H9 (cell line): ENCODE data around the gene BCO1. TPM values are rescaled to one million over a fixed set of nuclear protein-coding genes. Genes with fewer than 3 reads are reported as not detected.

Experiments used
- DNase-seq: peaks from one replicate; pipeline ENCODE4 v3.0.0-alpha.2; 2017
- H2AFZ ChIP-seq: one replicate; pipeline ENCODE4 v1.6.1; 2013; ENCODE audit warnings: mild to moderate bottlenecking, low read length, control low read depth, moderate library complexity
- H2AK5ac ChIP-seq: 2 replicates; pipeline ENCODE4 v1.6.1; 2013; ENCODE audit warnings: low read length, control low read depth, mixed read lengths; ENCODE audit not compliant: insufficient read length
- H2BK120ac ChIP-seq: one replicate; pipeline ENCODE4 v1.6.1; 2013; ENCODE audit warnings: low read depth, mild to moderate bottlenecking, low read length, control low read depth, inconsistent platforms; ENCODE audit not compliant: poor library complexity, severe bottlenecking
- H2BK12ac ChIP-seq: 2 replicates; pipeline ENCODE4 v1.6.1; 2013; ENCODE audit warnings: low read length, control low read depth, mixed read lengths, low read depth; ENCODE audit not compliant: insufficient read length
- H2BK15ac ChIP-seq: 2 replicates; pipeline ENCODE4 v1.6.1; 2013; ENCODE audit warnings: low read depth, low read length, control low read depth
- H2BK20ac ChIP-seq: one replicate; pipeline ENCODE4 v1.6.1; 2013; ENCODE audit warnings: low read depth, mild to moderate bottlenecking, low read length, control low read depth, inconsistent platforms; ENCODE audit not compliant: poor library complexity, severe bottlenecking
- H2BK5ac ChIP-seq: 2 replicates; pipeline ENCODE4 v1.6.1; 2013; ENCODE audit warnings: low read length, control low read depth, mixed read lengths; ENCODE audit not compliant: insufficient read length
- H3K14ac ChIP-seq: 2 replicates; pipeline ENCODE4 v1.6.1; 2013; ENCODE audit warnings: low read length, control low read depth; ENCODE audit not compliant: insufficient read depth
- H3K18ac ChIP-seq: 2 replicates; pipeline ENCODE4 v1.6.1; 2013; ENCODE audit warnings: low read depth, mild to moderate bottlenecking, mixed read lengths, low read length, control low read depth; ENCODE audit not compliant: insufficient read length
- H3K23ac ChIP-seq: 2 replicates; pipeline ENCODE4 v1.6.1; 2013; ENCODE audit warnings: low read length, control low read depth, mixed read lengths, low read depth; ENCODE audit not compliant: insufficient read length
- H3K23me2 ChIP-seq: 2 replicates; pipeline ENCODE4 v1.6.1; 2013; ENCODE audit warnings: low read depth, mild to moderate bottlenecking, mixed read lengths, low read length, control low read depth; ENCODE audit not compliant: insufficient read length, poor library complexity, severe bottlenecking
- H3K27ac ChIP-seq: 2 replicates; pipeline ENCODE4 v1.5.1; 2013; ENCODE audit warnings: low read length, control low read depth, mixed read lengths, low read depth; ENCODE audit not compliant: insufficient read length
- H3K27me3 ChIP-seq: 2 replicates; pipeline ENCODE4 v1.6.1; 2013; ENCODE audit warnings: low read length, control low read depth, inconsistent platforms; ENCODE audit not compliant: insufficient read depth
- H3K4ac ChIP-seq: 2 replicates; pipeline ENCODE4 v1.6.1; 2013; ENCODE audit warnings: low read depth, mild to moderate bottlenecking, control low read depth, inconsistent platforms, low read length, moderate library complexity
- H3K4me1 ChIP-seq: 2 replicates; pipeline ENCODE4 v1.6.1; 2013; ENCODE audit warnings: low read length, control low read depth, inconsistent platforms; ENCODE audit not compliant: insufficient read depth
- H3K4me2 ChIP-seq: 2 replicates; pipeline ENCODE4 v1.6.1; 2013; ENCODE audit warnings: low read length, control low read depth, mixed read lengths; ENCODE audit not compliant: insufficient read length, insufficient read depth
- H3K56ac ChIP-seq: 2 replicates; pipeline ENCODE4 v1.6.1; 2013; ENCODE audit warnings: low read depth, mild to moderate bottlenecking, mixed read lengths, low read length, control low read depth; ENCODE audit not compliant: insufficient read length
- H3K79me1 ChIP-seq: 2 replicates; pipeline ENCODE4 v1.6.1; 2013; ENCODE audit warnings: low read depth, mild to moderate bottlenecking, moderate library complexity, low read length, control low read depth, inconsistent platforms; ENCODE audit not compliant: insufficient read depth, poor library complexity, severe bottlenecking
- H3K79me2 ChIP-seq: 2 replicates; pipeline ENCODE4 v1.6.1; 2013; ENCODE audit warnings: low read length, control low read depth, inconsistent platforms; ENCODE audit not compliant: insufficient read depth
- H3K9ac ChIP-seq: 2 replicates; pipeline ENCODE4 v1.6.1; 2013; ENCODE audit warnings: low read length, control low read depth, mixed read lengths; ENCODE audit not compliant: insufficient read length; ENCODE audit errors: extremely low read depth
- H3K9me3 ChIP-seq: one replicate; pipeline ENCODE4 v1.6.1; 2013; ENCODE audit warnings: low read depth, low read length, inconsistent platforms; ENCODE audit not compliant: control insufficient read depth
- H3T11ph ChIP-seq: one replicate; pipeline ENCODE4 v1.6.1; 2013; ENCODE audit warnings: mild to moderate bottlenecking, low read length, control low read depth, inconsistent platforms
- H4K20me1 ChIP-seq: one replicate; pipeline ENCODE4 v1.6.1; 2013; ENCODE audit not compliant: control insufficient read depth, insufficient read length, insufficient read depth
- H4K5ac ChIP-seq: 2 replicates; pipeline ENCODE4 v1.6.1; 2013; ENCODE audit warnings: low read depth, mild to moderate bottlenecking, mixed read lengths, low read length, control low read depth; ENCODE audit not compliant: insufficient read length
- H4K8ac ChIP-seq: replicated peaks from 2 replicates; pipeline ENCODE4 v1.6.1; 2013; ENCODE audit warnings: low read length, control low read depth, mixed read lengths, low read depth; ENCODE audit not compliant: insufficient read length
- H4K91ac ChIP-seq: 2 replicates; pipeline ENCODE4 v1.6.1; 2013; ENCODE audit warnings: low read depth, mild to moderate bottlenecking, moderate library complexity, mixed read lengths, low read length, control low read depth; ENCODE audit not compliant: insufficient read length
- H3K27ac Mint-ChIP-seq, 3 experiments: 2 replicates in 2 of 3; 3 replicates in 1 of 3; pipeline ENCODE4 v1.8.0; 2020 to 2021; ENCODE audit warnings: mixed read lengths in 3 of 3, mild to moderate bottlenecking in 1 of 3, moderate library complexity in 1 of 3
- H3K27me3 Mint-ChIP-seq: 2 replicates; pipeline ENCODE4 v1.8.0; 2021; ENCODE audit warnings: low read depth, mild to moderate bottlenecking, moderate library complexity, mixed read lengths
- H3K36me3 Mint-ChIP-seq, 3 experiments: 2 replicates in 2 of 3; 3 replicates in 1 of 3; pipeline ENCODE4 v1.8.0; 2020 to 2021; ENCODE audit warnings: low read depth in 3 of 3, mixed read lengths in 3 of 3; ENCODE audit not compliant: insufficient read depth in 1 of 3
- H3K4me1 Mint-ChIP-seq, 2 experiments: 2 replicates each; pipeline ENCODE4 v1.8.0; 2020; ENCODE audit warnings: mixed read lengths in 2 of 2
- H3K4me3 Mint-ChIP-seq, 2 experiments: 2 replicates in 1 of 2; 3 replicates in 1 of 2; pipeline ENCODE4 v1.8.0; 2020 to 2021; ENCODE audit warnings: mild to moderate bottlenecking in 2 of 2, mixed read lengths in 2 of 2, moderate library complexity in 1 of 2
- H3K9me3 Mint-ChIP-seq, 2 experiments: 2 replicates in 1 of 2; 3 replicates in 1 of 2; pipeline ENCODE4 v1.8.0; 2020; ENCODE audit warnings: mild to moderate bottlenecking in 2 of 2, mixed read lengths in 2 of 2, moderate library complexity in 1 of 2
- WGBS: extraction: QIAGEN DNeasy Blood & Tissue Kit; methylation state at CpG from one replicate; pipeline ENCODE4 v1.1.7; 2013; ENCODE audit warnings: missing lambda C conversion rate, low lambda C conversion rate, mixed read lengths; ENCODE audit not compliant: insufficient read length; ENCODE audit errors: extremely low coverage; 5-methylcytosine and 5-hydroxymethylcytosine counted together
- total RNA-seq: library from RNA; stranded (reverse); gene quantifications from 2 replicates; pipeline ENCODE4 v1.2.1, GENCODE V29; 2021
- TF ChIP-seq, protein P1 (sequence below): fragments of 200-600 bp; sonication (generic); conservative IDR thresholded peaks from 3 replicates; pipeline ENCODE4 v1.8.0; 2021; ENCODE audit warnings: antibody characterized with exemption, mild to moderate bottlenecking

BCO1 gene
- total RNA-seq, 1 experiment from 2014 or later: not detected

DNA sequence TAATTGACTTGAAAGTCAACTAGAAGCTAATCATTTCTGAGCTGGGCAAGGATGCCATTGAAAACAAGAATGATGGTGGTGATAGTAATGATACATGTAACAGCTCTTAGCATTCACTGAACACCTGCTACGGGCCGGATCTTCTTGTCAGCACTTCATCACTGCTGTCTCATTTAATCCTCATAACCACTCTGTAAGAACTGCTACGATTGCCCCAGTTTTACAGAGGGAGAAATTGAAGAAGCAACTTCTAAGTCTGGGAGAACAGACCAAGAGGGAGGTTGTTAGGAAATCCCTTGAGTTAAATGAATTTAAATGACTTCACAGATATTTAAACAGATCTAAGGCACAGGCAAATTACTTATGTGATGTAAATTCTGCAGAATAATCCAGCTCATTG, 69.3 kb downstream of the BCO1 start:
- H3K4me3 Mint-ChIP-seq: no peak overlapping the region
- Histone ChIP-seq H3K79me2 (peaks cover 9% of the 10 kb centered on the region; the same call in 1 of the 2 replicates), H2BK20ac (no peak overlapping the region), H3K9me3 (no peaks in the 10 kb centered on the region), H3K27ac (no peak overlapping the region), H3K56ac (no peak overlapping the region), H2BK15ac (no peak overlapping the region), H3K23me2 (no peaks in the 10 kb centered on the region), H3K4me1 (peaks cover 4% of the 10 kb centered on the region), H3K23ac (no peak overlapping the region), H4K91ac (no peak overlapping the region), H2BK120ac (no peak overlapping the region), H2BK5ac (no peak overlapping the region), H3K4ac (no peak overlapping the region), H3K27me3 (no peaks in the 10 kb centered on the region), H3K4me2 (no peak overlapping the region), H4K5ac (no peak overlapping the region), H2AFZ (no peak overlapping the region), H3K18ac (no peak overlapping the region), H4K8ac (no peak overlapping the region), H4K20me1 (no peaks in the 10 kb centered on the region), H2BK12ac (no peak overlapping the region), H3K9ac (no peak overlapping the region), H2AK5ac (no peak overlapping the region), H3K14ac (no peak overlapping the region), H3T11ph (no peak overlapping the region), H3K79me1 (peaks cover 6% of the 10 kb centered on the region)
- no peak for DNase-seq
- peaks cover 6 to 11% (median 8%) of the 10 kb centered on the region in 3 experiments; a peak in 5 of 7 replicates for H3K36me3 Mint-ChIP-seq
- H3K27ac Mint-ChIP-seq: no peak overlapping the region
- no CpG with 5 or more reads among the region's 3 CpGs for WGBS
- TF ChIP-seq, protein P1, sequence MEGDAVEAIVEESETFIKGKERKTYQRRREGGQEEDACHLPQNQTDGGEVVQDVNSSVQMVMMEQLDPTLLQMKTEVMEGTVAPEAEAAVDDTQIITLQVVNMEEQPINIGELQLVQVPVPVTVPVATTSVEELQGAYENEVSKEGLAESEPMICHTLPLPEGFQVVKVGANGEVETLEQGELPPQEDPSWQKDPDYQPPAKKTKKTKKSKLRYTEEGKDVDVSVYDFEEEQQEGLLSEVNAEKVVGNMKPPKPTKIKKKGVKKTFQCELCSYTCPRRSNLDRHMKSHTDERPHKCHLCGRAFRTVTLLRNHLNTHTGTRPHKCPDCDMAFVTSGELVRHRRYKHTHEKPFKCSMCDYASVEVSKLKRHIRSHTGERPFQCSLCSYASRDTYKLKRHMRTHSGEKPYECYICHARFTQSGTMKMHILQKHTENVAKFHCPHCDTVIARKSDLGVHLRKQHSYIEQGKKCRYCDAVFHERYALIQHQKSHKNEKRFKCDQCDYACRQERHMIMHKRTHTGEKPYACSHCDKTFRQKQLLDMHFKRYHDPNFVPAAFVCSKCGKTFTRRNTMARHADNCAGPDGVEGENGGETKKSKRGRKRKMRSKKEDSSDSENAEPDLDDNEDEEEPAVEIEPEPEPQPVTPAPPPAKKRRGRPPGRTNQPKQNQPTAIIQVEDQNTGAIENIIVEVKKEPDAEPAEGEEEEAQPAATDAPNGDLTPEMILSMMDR: no peak
- H3K4me1 Mint-ChIP-seq: peaks cover 19 to 32% of the 10 kb centered on the region in 2 experiments
- H3K9me3 Mint-ChIP-seq: no peaks in the 10 kb centered on the region; a peak in 1 of 5 replicates
- no peaks in the 10 kb centered on the region; the same call in 1 of the 2 replicates for H3K27me3 Mint-ChIP-seq
